SK-N-SH (cell line): ENCODE measurements around the gene FKBP2.

Experiments
- EP300 ChIP-seq, 2 experiments: IDR thresholded peaks; 2 replicates each; pipeline versions ENCODE4 v1.4.0 to v1.6.1; 2012; ENCODE audit warnings: borderline replicate concordance in 1 of 2, low read depth in 1 of 2, low read length in 1 of 2
- EZH2phosphoT487 ChIP-seq: fragments of 200-600 bp; sonication (generic); IDR thresholded peaks from 2 replicates; pipeline ENCODE4 v1.6.1; 2017; ENCODE audit warnings: low read depth, mixed run types, mild to moderate bottlenecking, antibody characterized with exemption, moderate library complexity, borderline replicate concordance
- FOSL2 ChIP-seq: IDR thresholded peaks from 2 replicates; pipeline ENCODE4 v1.4.0; 2012; ENCODE audit warnings: low read depth, mild to moderate bottlenecking, moderate library complexity, borderline replicate concordance
- MEF2A ChIP-seq: IDR thresholded peaks from 2 replicates; pipeline ENCODE4 v1.4.0; 2012; ENCODE audit warnings: low read depth, borderline replicate concordance
- MXI1 ChIP-seq: IDR thresholded peaks from 2 replicates; pipeline ENCODE4 v1.6.1; 2012; ENCODE audit warnings: mild to moderate bottlenecking, low read depth, low read length, improper control_type of control experiment
- POLR2AphosphoS5 ChIP-seq: IDR thresholded peaks from 2 replicates; pipeline ENCODE4 v1.6.1; 2012; ENCODE audit warnings: low read depth, low read length
- RAD21 ChIP-seq: IDR thresholded peaks from 2 replicates; pipeline ENCODE4 v1.6.1; 2012; ENCODE audit warnings: mild to moderate bottlenecking, low read length
- TCF12 ChIP-seq: IDR thresholded peaks from 2 replicates; pipeline ENCODE4 v1.4.0; 2012
- YY1 ChIP-seq: IDR thresholded peaks from 2 replicates; pipeline ENCODE4 v1.4.0; 2012; ENCODE audit warnings: low read depth, mild to moderate bottlenecking
- TF ChIP-seq, protein P1 (sequence below): fragments of 200-600 bp; sonication (generic); IDR thresholded peaks from 2 replicates; pipeline ENCODE4 v1.6.1; 2017; ENCODE audit warnings: antibody characterized with exemption, mild to moderate bottlenecking, moderate library complexity
- TF ChIP-seq, protein P2 (sequence below): fragments of 150-350 bp; IDR thresholded peaks from 2 replicates; pipeline ENCODE4 v1.6.1; 2017; ENCODE audit warnings: antibody characterized with exemption, low read length, low read depth, borderline replicate concordance
- TF ChIP-seq, protein P3 (sequence below): IDR thresholded peaks from 2 replicates; pipeline ENCODE4 v1.6.1; 2012; ENCODE audit warnings: mild to moderate bottlenecking, low read depth, low read length, moderate library complexity

DNA sequence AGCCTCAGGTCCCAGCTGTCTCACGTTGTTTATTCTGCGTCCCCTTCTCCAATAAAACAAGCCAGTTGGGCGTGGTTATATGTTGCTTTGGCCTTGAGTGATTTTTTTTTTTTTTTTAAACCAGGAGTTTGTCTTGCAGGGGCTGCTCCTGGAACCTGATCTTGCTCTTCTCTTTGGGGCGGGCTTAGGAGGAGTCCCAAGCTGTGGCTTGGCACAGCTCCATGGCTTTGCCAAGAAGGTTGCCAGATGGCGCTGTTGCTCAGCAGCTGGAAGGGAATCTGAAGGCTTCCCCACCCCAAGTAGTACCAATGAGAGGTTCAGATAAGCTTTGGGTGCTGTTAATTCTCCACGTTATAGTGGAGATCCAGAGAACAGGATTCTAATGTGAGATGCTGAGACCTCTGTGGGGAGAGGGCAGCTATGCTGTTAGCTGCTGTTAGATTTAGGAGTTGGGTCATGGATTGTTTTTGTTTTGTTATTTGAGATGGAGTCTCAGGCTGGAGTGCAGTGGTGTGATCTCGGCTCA is 36.4 kb upstream of the FKBP2 start:
- TF ChIP-seq EZH2phosphoT487, result no peak
- peak; percentile 84 for TF ChIP-seq RAD21
- TF ChIP-seq, protein P1, sequence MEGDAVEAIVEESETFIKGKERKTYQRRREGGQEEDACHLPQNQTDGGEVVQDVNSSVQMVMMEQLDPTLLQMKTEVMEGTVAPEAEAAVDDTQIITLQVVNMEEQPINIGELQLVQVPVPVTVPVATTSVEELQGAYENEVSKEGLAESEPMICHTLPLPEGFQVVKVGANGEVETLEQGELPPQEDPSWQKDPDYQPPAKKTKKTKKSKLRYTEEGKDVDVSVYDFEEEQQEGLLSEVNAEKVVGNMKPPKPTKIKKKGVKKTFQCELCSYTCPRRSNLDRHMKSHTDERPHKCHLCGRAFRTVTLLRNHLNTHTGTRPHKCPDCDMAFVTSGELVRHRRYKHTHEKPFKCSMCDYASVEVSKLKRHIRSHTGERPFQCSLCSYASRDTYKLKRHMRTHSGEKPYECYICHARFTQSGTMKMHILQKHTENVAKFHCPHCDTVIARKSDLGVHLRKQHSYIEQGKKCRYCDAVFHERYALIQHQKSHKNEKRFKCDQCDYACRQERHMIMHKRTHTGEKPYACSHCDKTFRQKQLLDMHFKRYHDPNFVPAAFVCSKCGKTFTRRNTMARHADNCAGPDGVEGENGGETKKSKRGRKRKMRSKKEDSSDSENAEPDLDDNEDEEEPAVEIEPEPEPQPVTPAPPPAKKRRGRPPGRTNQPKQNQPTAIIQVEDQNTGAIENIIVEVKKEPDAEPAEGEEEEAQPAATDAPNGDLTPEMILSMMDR, result peak; percentile 85
- TF ChIP-seq, protein P2, sequence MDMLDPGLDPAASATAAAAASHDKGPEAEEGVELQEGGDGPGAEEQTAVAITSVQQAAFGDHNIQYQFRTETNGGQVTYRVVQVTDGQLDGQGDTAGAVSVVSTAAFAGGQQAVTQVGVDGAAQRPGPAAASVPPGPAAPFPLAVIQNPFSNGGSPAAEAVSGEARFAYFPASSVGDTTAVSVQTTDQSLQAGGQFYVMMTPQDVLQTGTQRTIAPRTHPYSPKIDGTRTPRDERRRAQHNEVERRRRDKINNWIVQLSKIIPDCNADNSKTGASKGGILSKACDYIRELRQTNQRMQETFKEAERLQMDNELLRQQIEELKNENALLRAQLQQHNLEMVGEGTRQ, result no peak
- no peak for TF ChIP-seq MXI1
- no peak for TF ChIP-seq EP300 (IDR thresholded peaks at IDR 0.05; ENCODE audit: borderline replicate concordance in 1 of 2, low read depth in 1 of 2, low read length in 1 of 2)
- TF ChIP-seq TCF12, result peak; percentile 33; the same call in 1 of the 2 replicates
- TF ChIP-seq POLR2AphosphoS5, result peak; percentile 66; the same call in 1 of the 2 replicates
- TF ChIP-seq YY1, result no peak
- TF ChIP-seq MEF2A, result no peak
- TF ChIP-seq, protein P3, sequence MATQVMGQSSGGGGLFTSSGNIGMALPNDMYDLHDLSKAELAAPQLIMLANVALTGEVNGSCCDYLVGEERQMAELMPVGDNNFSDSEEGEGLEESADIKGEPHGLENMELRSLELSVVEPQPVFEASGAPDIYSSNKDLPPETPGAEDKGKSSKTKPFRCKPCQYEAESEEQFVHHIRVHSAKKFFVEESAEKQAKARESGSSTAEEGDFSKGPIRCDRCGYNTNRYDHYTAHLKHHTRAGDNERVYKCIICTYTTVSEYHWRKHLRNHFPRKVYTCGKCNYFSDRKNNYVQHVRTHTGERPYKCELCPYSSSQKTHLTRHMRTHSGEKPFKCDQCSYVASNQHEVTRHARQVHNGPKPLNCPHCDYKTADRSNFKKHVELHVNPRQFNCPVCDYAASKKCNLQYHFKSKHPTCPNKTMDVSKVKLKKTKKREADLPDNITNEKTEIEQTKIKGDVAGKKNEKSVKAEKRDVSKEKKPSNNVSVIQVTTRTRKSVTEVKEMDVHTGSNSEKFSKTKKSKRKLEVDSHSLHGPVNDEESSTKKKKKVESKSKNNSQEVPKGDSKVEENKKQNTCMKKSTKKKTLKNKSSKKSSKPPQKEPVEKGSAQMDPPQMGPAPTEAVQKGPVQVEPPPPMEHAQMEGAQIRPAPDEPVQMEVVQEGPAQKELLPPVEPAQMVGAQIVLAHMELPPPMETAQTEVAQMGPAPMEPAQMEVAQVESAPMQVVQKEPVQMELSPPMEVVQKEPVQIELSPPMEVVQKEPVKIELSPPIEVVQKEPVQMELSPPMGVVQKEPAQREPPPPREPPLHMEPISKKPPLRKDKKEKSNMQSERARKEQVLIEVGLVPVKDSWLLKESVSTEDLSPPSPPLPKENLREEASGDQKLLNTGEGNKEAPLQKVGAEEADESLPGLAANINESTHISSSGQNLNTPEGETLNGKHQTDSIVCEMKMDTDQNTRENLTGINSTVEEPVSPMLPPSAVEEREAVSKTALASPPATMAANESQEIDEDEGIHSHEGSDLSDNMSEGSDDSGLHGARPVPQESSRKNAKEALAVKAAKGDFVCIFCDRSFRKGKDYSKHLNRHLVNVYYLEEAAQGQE, result no peak
- no peak for TF ChIP-seq FOSL2
